ENCODE data around the gene ITPKB.

ITPKB gene

DNA sequence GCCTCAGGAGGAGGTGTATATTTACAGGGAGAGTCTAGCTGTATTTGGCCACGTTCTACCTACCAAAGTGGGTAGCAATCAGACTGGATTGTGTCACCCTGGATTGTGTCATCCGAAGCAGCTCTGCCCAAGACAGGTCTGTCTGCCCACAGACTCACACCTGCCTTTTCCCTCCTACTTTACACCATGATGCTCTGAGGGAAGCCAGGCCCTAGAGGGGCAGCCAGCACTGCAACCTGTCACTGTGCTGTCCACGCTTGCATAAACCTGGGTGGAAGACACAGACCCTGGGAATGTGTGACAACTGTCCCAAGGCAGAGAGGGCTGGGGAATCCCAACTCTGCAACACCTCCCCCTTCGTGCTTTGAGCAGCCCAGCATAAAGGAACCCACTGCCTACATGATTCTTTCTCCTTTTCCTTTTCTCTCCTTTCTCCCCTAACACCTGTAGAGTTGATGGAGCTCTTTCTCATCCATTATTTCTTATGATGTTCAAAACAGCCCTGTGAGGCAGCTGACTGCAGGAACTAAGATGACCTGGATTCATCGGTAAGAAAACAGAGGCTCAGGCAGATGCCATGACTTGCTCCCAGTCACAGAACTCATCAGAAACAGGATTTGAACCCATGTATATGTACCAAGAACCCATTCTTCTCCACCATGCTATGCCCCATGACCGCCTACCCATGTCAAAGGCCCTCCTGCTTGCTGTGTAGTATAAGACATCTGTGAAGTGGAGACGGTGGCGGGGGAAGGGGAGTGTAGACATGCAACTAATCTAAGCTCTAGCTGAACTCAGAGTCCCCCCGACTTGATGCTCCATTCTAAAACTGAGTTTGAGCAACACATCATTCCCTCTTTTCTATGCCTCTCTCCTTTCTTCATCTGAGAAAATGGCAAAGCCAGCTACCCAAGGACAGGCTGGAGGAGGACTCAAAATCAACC lies 55.9 kb downstream of the ITPKB start:
- peak; percentile 27 to 38 for DNase-seq

DNA sequence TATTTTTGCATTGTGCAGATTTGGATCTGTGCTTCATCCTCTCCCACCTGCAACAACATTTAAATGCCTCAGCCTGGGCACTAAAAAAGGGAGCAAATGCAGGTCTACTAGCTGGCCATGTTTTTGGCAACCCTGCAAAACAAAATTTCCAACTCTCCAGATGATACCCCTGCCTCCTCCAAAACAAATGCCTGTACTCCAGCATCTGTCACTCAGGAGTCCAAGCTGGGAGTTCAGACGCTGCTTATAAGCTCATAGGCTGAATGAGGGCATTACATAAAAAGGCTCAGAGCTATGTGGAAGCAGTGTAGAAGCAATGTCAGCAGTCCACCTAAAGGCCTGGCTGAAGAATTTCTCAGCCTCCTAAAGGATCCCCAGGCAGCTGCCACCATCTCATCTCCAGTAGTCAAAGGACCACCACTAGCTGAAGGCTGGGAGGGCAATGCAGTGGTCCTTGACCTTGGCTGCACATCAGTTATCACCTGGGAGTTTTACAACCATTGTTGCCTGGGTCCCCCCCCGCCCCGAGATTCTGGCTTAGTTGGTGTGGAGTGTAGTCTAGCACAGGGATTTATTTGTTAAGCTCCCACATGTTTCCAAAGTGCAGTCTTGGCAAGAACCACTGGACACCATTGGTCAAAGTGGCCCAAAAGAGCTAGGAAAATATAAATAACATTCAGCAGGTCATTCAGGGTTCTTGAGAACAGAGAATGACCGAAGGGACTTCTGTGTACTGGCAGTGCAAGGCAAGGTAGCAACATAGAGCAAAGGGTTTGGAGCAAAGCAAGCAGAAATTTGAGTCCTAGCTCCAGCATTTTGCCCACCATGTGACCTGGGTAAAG lies 57.2 kb downstream of the ITPKB start:
- DNase-seq = no peak

- no peak for DNase-seq
Observed at GRCh38 chr1:226680653-226681052, 58.4 kb downstream of the ITPKB start.

- DNase-seq = peak; percentile 75 to 83
Observed at GRCh38 chr1:226679853-226680516, 59.1 kb downstream of the ITPKB start.

DNA sequence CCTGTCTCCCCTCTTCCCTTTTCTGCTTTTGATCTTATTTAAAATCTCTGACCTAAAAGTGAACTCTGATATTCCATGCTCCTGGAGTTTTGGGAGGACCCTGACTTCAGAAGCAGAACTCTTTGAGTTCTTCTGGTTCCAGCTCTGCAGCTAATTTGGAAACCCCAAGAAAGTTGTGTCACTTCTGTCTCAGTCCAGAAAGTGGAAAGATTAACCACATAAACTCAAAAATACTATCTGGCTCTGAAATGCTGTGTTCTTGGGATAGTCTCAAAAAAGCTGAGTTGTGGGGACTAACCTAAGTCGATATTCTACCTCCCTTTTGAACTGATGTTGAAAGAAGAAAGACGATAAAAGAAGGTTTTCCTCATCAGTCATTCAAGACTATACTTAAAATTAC lies 59.8 kb downstream of the ITPKB start:
- DNase-seq = no peak

DNA sequence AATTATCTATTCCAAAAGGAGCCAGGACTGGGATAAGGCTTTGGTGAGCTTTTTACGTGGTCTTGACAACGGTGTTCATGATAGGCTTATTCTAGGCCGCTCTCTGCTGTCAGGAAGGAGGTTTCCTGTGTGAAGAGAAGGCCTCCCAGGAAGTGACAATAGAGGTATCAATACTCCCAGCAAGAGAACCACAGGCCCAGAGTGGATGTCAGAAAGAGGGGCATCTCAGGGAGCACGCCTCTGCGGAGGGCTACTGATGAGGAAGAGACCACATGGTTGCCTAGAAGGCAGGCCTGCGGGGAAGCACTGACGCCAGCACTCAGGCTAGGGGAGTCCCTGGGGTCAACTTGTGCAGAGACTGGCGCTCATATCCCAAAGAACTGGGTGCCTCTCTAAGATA lies 60.4 kb downstream of the ITPKB start:
- DNase-seq = no peak

DNA sequence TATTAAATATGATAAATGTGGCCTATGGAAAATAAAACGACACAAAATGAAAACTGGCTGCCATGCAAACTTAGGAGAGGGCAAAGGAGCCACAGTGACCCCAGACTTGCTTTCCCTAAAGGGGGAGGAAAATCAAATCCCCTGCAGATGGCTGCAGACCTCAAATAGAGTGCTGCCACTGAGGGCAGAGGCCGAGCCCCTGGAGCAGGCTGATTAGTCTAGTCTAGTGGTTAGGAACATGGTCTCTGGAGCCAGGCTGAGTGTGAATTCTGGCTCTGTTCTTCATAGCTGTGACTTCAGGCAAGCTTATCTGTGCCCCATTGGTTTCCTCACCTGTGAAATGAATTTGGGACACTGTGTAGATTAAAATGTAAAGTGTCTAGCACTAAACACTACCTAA lies 60.8 kb downstream of the ITPKB start:
- DNase-seq = no peak

GRCh38 chr1:226677027-226678020 lies 61.8 kb downstream of the ITPKB start:
- peak; percentile 72 to 74 for DNase-seq

DNA sequence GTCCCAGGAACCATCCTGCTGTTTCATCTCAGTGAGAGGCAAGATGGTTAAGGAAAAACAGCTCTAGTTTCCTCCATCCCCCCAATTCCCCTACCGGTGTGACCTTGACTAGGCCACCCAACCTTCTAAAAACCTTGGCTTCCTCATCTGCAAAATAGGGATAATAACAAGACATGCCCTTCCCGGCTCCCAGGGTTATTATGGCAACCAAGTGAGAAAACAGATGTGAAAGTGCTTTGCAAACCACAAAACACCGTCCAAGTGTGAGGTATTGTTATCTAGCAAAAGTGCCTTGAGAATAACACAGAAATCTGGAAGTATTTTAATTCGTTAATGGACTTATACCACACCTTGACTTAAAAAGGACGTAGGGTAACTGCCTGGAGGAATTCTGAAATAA lies 62.7 kb downstream of the ITPKB start:
- no peak for DNase-seq

GRCh38 chr1:226675715-226676357 lies 63.2 kb downstream of the ITPKB start:
- DNase-seq = peak in 1 of 2 donors; percentile 26

DNA sequence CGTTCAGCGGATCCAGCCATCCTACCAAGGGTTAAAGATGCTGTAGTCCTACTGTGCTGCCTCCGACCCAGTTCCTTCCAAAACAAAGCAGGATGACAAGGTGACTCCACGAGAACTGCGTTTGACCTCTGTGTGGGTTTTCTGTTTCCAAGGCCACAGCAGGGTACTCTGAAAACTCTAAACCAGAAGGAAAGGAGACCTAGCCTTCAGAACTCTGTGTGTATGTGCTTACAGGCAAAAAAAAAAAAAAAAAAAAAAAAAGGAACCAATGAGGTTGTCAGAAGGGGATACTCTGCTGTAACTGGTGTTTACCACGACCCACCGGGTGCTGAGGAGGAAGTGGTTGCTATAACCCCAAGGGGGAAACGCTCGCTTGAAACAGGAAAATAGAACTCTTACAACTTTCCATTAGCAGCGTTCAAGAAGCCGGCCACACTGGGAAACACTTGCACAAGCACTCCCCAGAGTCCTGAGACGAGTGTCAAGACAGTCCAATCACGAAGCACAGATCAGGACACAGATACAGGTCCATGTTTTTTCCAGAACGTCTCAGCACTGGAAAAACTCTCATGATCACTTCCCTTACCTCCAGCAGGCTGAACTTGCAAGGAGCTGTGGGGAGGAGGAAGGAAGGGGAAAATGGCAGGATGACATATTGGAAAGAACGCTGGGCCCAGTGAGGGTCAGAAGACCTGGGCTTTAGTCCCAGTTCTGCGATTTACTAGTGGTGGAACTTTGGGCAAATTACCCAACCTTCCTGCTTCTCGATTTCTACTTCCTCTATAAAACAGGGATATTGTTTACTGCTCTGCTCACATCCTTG lies 64.0 kb downstream of the ITPKB start:
- peak; percentile 63 to 75 for DNase-seq

- no peak for DNase-seq
Observed at GRCh38 chr1:226672339-226672762, 66.7 kb downstream of the ITPKB start.

DNA sequence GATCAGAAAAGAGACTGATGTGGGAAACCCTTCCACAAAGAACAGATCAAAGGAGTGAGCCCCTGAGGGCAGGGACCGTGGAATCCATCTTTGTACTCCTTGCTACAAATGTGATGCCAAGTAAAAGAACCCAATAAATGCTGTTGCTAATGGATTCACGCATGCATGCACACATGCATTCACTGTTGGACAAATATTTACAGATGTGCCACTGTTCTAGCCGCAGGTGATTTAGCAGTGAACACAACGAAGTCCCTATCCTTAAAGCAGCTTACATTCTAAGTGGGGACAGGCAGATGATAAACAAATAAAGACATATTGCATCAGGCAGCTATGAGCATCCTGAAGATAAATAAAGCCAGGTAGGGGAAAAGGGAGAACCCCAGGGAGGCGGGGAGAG lies 67.8 kb downstream of the ITPKB start:
- DNase-seq = no peak

- DNase-seq = no peak
Observed at GRCh38 chr1:226670073-226670472, 69.0 kb downstream of the ITPKB start.

- DNase-seq = no peak
Observed at GRCh38 chr1:226668173-226668560, 70.9 kb downstream of the ITPKB start.

DNA sequence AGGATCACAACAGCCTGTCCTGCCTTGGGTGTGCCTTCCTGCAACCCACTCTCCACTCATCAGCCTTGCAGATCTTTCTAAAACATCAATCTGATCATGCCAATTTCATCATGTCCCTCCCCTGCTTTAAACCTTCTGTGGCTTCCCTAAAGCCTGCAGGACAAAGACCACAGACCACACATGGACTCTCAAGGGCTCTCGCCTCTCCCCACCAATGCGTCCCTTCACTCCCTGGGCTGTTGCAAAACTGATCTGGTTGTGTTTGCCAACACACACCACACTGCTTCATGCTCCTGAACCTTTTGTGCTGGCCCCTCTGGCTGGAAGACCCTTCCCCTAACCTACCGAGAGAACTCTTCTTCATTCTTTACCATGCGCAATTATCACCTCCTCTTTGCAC lies 72.4 kb downstream of the ITPKB start:
- DNase-seq = no peak

DNA sequence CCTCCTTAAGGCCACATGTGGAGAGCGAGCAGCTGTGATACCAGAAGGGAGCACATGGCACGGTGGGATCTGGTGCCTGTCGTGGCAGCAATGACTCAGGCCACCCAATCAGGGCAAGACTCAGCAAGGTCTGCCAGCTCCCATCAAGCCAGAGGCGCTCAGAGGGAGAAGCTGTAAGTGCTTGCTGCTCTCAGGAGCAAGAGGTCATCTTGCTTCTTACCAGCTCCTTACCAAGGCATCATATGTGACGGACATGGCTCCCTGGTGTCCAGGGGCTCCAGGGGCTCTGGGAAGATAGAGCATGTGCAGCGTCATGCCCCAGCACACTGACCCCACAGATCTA lies 72.9 kb downstream of the ITPKB start:
- DNase-seq = no peak

DNA sequence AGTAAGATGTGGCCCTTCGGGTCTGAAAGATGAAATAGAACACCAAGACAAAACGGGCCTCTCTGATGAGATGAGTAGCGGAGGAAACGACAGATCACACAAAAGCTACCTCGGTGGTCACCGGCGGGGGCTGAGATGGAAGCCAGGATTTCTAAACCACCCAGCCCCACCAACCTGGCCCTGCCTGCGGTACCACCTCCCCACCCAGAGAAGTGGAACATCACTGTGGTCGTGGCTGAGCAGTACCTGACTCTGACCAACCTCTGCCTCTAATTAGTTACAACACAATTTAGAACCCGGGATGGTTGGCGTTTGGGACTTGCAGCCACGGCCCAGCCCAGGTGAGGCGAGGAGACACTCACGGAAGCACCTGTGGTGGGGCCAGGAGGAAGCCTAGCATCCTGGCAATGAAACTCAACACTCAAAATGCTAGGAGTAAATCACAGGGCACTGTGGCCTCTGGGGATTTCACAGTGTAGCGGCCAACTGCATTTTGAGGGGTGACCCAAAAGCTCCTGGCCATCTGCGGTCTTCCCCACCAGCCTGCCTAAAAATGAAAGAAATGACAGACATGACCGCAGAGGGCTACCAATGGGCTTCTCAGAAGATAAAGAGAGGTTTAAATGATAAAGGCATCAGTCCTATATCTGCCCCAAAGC lies 73.4 kb downstream of the ITPKB start:
- DNase-seq = no peak

- DNase-seq = no peak
Observed at GRCh38 chr1:226664413-226665101, 74.5 kb downstream of the ITPKB start.

GRCh38 chr1:226663327-226663704 lies 75.8 kb downstream of the ITPKB start:
- DNase-seq = no peak

All from activated CD4-positive, alpha-beta T cell treated with anti-CD3 and anti-CD28 coated beads for 4 hours (primary cell).